ENCODE results near the gene TMCC2.
A peak's percentile ranks its signal among the peaks of the same experiment; 100 is the strongest.

Gene TMCC2

GRCh38 chr1:205227584-205228013 is at the start of gene TMCC2:
Gene TMCC2, plus strand, starts transcription at chr1:205227946. Its CDS starts 619 bp downstream, at chr1:205228565.
- DNase-seq (ENCODE audit: low read depth) = peak; percentile 86

GRCh38 chr1:205179842-205180241 is 47.9 kb upstream of the TMCC2 start:
- peak; percentile 57 for DNase-seq (ENCODE audit: low read depth)

GRCh38 chr1:205180331-205180730 is 47.4 kb upstream of the TMCC2 start:
- peak; percentile 72 for DNase-seq (ENCODE audit: low read depth)

- no peak for DNase-seq (ENCODE audit: low read depth)
These were observed 44.8 kb upstream of the TMCC2 start for GRCh38 chr1:205182930-205183329.

- peak; percentile 35 for DNase-seq (ENCODE audit: low read depth)
These were observed 43.9 kb upstream of the TMCC2 start for GRCh38 chr1:205183676-205184335.

- no peak for DNase-seq (ENCODE audit: low read depth)
These were observed 41.6 kb upstream of the TMCC2 start for GRCh38 chr1:205186191-205186590.

- DNase-seq (ENCODE audit: low read depth) = no peak
These were observed 40.3 kb upstream of the TMCC2 start for GRCh38 chr1:205187420-205187819.

GRCh38 chr1:205188098-205188497 is 39.6 kb upstream of the TMCC2 start:
- no peak for DNase-seq (ENCODE audit: low read depth)

GRCh38 chr1:205188596-205188995 is 39.1 kb upstream of the TMCC2 start:
- no peak for DNase-seq (ENCODE audit: low read depth)

GRCh38 chr1:205189131-205189530 is 38.6 kb upstream of the TMCC2 start:
- DNase-seq (ENCODE audit: low read depth) = no peak

- peak; percentile 41 for DNase-seq (ENCODE audit: low read depth)
These were observed 36.7 kb upstream of the TMCC2 start for GRCh38 chr1:205190845-205191577.

GRCh38 chr1:205191622-205192021 is 36.1 kb upstream of the TMCC2 start:
- DNase-seq (ENCODE audit: low read depth) = no peak

- no peak for DNase-seq (ENCODE audit: low read depth)
These were observed 35.5 kb upstream of the TMCC2 start for GRCh38 chr1:205192287-205192686.

GRCh38 chr1:205199090-205199930 is 28.4 kb upstream of the TMCC2 start:
- DNase-seq (ENCODE audit: low read depth) = peak; percentile 87

GRCh38 chr1:205199931-205200299 is 27.8 kb upstream of the TMCC2 start:
- no peak for DNase-seq (ENCODE audit: low read depth)

- DNase-seq (ENCODE audit: low read depth) = peak; percentile 64
These were observed 23.2 kb upstream of the TMCC2 start for GRCh38 chr1:205204552-205204951.

- DNase-seq (ENCODE audit: low read depth) = peak; percentile 16
These were observed 22.7 kb upstream of the TMCC2 start for GRCh38 chr1:205205055-205205454.

GRCh38 chr1:205208811-205209210 is 18.9 kb upstream of the TMCC2 start:
- DNase-seq (ENCODE audit: low read depth) = no peak

GRCh38 chr1:205210756-205211168 is 17.0 kb upstream of the TMCC2 start:
- peak; percentile 35 for DNase-seq (ENCODE audit: low read depth)

GRCh38 chr1:205211169-205211838 is 16.4 kb upstream of the TMCC2 start, which contains the start of gene DSTYK:
Gene DSTYK, minus strand, starts transcription at chr1:205211702. Its CDS starts 167 bp downstream, at chr1:205211535.
- DNase-seq (ENCODE audit: low read depth) = peak; percentile 96

- DNase-seq (ENCODE audit: low read depth) = no peak
These were observed 15.8 kb upstream of the TMCC2 start for GRCh38 chr1:205211839-205212536.

Data from EH (cell line).